ENCODE data around the gene MIX23. TPM values are rescaled to one million over a fixed set of nuclear protein-coding genes. Genes with fewer than 3 reads are reported as not detected.

Gene MIX23
- total RNA-seq, 1 donor from 2014 or later, result 20.2 TPM

- Mint-ChIP-seq H3K27ac (ENCODE audit: unreplicated experiment) (no peak overlapping the region), H3K27me3 (ENCODE audit: unreplicated experiment) (no peaks in the 10 kb centered on the region), H3K36me3 (ENCODE audit: unreplicated experiment) (no peaks in the 10 kb centered on the region), H3K9me3 (ENCODE audit: unreplicated experiment) (no peaks in the 10 kb centered on the region), H3K4me3 (ENCODE audit: unreplicated experiment) (no peak overlapping the region), H3K4me1 (ENCODE audit: low read depth, unreplicated experiment) (no peaks in the 10 kb centered on the region)
- TF ChIP-seq, protein P1, sequence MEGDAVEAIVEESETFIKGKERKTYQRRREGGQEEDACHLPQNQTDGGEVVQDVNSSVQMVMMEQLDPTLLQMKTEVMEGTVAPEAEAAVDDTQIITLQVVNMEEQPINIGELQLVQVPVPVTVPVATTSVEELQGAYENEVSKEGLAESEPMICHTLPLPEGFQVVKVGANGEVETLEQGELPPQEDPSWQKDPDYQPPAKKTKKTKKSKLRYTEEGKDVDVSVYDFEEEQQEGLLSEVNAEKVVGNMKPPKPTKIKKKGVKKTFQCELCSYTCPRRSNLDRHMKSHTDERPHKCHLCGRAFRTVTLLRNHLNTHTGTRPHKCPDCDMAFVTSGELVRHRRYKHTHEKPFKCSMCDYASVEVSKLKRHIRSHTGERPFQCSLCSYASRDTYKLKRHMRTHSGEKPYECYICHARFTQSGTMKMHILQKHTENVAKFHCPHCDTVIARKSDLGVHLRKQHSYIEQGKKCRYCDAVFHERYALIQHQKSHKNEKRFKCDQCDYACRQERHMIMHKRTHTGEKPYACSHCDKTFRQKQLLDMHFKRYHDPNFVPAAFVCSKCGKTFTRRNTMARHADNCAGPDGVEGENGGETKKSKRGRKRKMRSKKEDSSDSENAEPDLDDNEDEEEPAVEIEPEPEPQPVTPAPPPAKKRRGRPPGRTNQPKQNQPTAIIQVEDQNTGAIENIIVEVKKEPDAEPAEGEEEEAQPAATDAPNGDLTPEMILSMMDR (IDR thresholded peaks at IDR 0.05; ENCODE audit: partially characterized antibody, unreplicated experiment), result no peak
- DNase-seq, result no peak
Measured at GRCh38 chr3:122405015-122405414, 22.0 kb upstream of the MIX23 start.

GRCh38 chr3:122403489-122403888 lies 20.5 kb upstream of the MIX23 start:
- TF ChIP-seq, protein P1 (IDR thresholded peaks at IDR 0.05; ENCODE audit: partially characterized antibody, unreplicated experiment), result no peak
- DNase-seq, result no peak
- H3K4me1 Mint-ChIP-seq (ENCODE audit: low read depth, unreplicated experiment), result no peaks in the 10 kb centered on the region
- H3K4me3 Mint-ChIP-seq (ENCODE audit: unreplicated experiment), result no peak overlapping the region
- no peaks in the 10 kb centered on the region for H3K27me3 Mint-ChIP-seq (ENCODE audit: unreplicated experiment)
- H3K27ac Mint-ChIP-seq (ENCODE audit: unreplicated experiment), result no peak overlapping the region
- H3K9me3 Mint-ChIP-seq (ENCODE audit: unreplicated experiment), result no peaks in the 10 kb centered on the region
- H3K36me3 Mint-ChIP-seq (ENCODE audit: unreplicated experiment), result no peaks in the 10 kb centered on the region

DNA sequence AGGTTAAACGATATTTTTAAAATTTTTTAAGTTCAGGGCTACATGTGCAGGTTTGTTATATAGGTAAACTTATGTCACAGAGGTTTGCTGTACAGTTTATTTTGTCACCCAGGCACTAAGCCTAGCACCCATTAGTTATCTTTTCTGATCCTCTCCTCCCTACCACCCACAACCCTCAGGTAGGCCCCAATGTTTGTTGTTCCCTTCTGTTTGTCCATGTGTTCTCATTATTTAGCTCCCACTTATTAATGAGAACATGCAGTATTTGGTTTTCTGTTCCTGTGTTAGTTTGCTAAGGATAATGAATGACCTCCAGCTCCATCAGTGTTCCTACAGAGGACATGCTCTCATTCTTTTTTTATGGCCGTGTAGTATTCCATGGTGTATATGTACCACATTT lies 15.9 kb upstream of the MIX23 start:
- Mint-ChIP-seq H3K4me1 (ENCODE audit: low read depth, unreplicated experiment) (no peaks in the 10 kb centered on the region), H3K27me3 (ENCODE audit: unreplicated experiment) (peaks cover under 1% of the 10 kb centered on the region), H3K9me3 (ENCODE audit: unreplicated experiment) (no peaks in the 10 kb centered on the region), H3K36me3 (ENCODE audit: unreplicated experiment) (no peaks in the 10 kb centered on the region), H3K27ac (ENCODE audit: unreplicated experiment) (no peak overlapping the region), H3K4me3 (ENCODE audit: unreplicated experiment) (no peak overlapping the region)
- TF ChIP-seq, protein P1 (IDR thresholded peaks at IDR 0.05; ENCODE audit: partially characterized antibody, unreplicated experiment), result no peak
- DNase-seq, result no peak

- TF ChIP-seq, protein P1 (IDR thresholded peaks at IDR 0.05; ENCODE audit: partially characterized antibody, unreplicated experiment), result no peak
- H3K4me1 Mint-ChIP-seq (ENCODE audit: low read depth, unreplicated experiment), result peaks cover 3% of the 10 kb centered on the region
- H3K27me3 Mint-ChIP-seq (ENCODE audit: unreplicated experiment), result peaks cover 2% of the 10 kb centered on the region
- no peaks in the 10 kb centered on the region for H3K36me3 Mint-ChIP-seq (ENCODE audit: unreplicated experiment)
- no peaks in the 10 kb centered on the region for H3K9me3 Mint-ChIP-seq (ENCODE audit: unreplicated experiment)
- no peak overlapping the region for H3K4me3 Mint-ChIP-seq (ENCODE audit: unreplicated experiment)
- H3K27ac Mint-ChIP-seq (ENCODE audit: unreplicated experiment), result no peak overlapping the region
- no peak for DNase-seq
Measured at GRCh38 chr3:122397201-122397600, 14.2 kb upstream of the MIX23 start.

DNA sequence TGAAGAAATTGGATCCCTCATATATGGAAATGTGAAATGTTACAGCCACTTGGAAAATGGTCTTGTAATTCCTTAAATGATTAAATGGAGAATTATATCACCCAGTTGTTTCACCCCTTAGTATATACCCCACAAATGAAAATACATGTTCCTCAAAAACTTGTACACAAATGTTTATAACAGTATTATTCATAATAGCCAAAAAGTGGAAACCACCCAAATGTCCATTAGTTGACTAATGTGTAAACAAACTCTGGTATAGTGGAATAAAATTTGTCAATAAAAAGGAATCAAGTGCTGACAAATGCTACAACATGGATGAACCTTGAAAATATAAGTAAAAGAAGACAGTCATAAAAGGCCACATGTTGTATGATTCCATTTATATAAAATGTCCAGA lies 13.5 kb upstream of the MIX23 start:
- no peaks in the 10 kb centered on the region for H3K9me3 Mint-ChIP-seq (ENCODE audit: unreplicated experiment)
- peaks cover 2% of the 10 kb centered on the region for H3K27me3 Mint-ChIP-seq (ENCODE audit: unreplicated experiment)
- DNase-seq, result no peak
- TF ChIP-seq, protein P1 (IDR thresholded peaks at IDR 0.05; ENCODE audit: partially characterized antibody, unreplicated experiment), result no peak
- peaks cover 10% of the 10 kb centered on the region for H3K4me1 Mint-ChIP-seq (ENCODE audit: low read depth, unreplicated experiment)
- H3K36me3 Mint-ChIP-seq (ENCODE audit: unreplicated experiment), result no peaks in the 10 kb centered on the region
- H3K27ac Mint-ChIP-seq (ENCODE audit: unreplicated experiment), result no peak overlapping the region
- no peak overlapping the region for H3K4me3 Mint-ChIP-seq (ENCODE audit: unreplicated experiment)

Measured in glutamatergic neuron (in vitro differentiated cells).